GM04504 (cell line): Measurements from ENCODE around the gene ZMIZ1.

Experiments used
- DNase-seq: peaks from one replicate; pipeline ENCODE4 v3.0.0-alpha.2; 2012; ENCODE audit warnings: low read depth

Gene ZMIZ1

GRCh38 chr10:79356104-79356503, 287.3 kb downstream of the ZMIZ1 start:
- DNase-seq: no peak

GRCh38 chr10:79357180-79357579, 288.4 kb downstream of the ZMIZ1 start:
- no peak for DNase-seq

- no peak for DNase-seq
Observed at GRCh38 chr10:79358811-79359210, 290.0 kb downstream of the ZMIZ1 start.

GRCh38 chr10:79359816-79360498, 291.2 kb downstream of the ZMIZ1 start:
- no peak for DNase-seq

GRCh38 chr10:79360499-79361342, 292.0 kb downstream of the ZMIZ1 start:
- no peak for DNase-seq

- no peak for DNase-seq
Observed at GRCh38 chr10:79361726-79362397, 293.1 kb downstream of the ZMIZ1 start.
